ENCODE data around the gene SMARCD3.
A peak's percentile ranks its signal among the peaks of the same experiment; 100 is the strongest.

SMARCD3 gene

DNA sequence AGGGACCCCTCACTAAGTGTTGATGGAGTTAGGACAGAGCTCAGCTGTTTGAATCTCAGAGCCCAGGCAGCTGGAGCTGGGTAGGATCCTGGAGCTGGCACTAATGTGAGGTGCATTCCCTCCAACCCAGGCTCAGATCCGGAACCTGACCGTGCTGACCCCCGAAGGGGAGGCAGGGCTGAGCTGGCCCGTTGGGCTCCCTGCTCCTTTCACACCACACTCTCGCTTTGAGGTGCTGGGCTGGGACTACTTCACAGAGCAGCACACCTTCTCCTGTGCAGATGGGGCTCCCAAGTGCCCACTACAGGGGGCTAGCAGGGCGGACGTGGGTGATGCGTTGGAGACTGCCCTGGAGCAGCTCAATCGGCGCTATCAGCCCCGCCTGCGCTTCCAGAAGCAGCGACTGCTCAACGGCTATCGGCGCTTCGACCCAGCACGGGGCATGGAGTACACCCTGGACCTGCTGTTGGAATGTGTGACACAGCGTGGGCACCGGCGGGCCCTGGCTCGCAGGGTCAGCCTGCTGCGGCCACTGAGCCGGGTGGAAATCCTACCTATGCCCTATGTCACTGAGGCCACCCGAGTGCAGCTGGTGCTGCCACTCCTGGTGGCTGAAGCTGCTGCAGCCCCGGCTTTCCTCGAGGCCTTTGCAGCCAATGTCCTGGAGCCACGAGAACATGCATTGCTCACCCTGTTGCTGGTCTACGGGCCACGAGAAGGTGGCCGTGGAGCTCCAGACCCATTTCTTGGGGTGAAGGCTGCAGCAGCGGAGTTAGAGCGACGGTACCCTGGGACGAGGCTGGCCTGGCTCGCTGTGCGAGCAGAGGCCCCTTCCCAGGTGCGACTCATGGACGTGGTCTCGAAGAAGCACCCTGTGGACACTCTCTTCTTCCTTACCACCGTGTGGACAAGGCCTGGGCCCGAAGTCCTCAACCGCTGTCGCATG is 11.0 kb downstream of the SMARCD3 start:
- H3K9me3 ChIP-seq (ENCODE audit: control insufficient read depth, low read length) = no peaks in the 10 kb centered on the region
- no peak overlapping the region for H3K4me3 ChIP-seq (ENCODE audit: low read length)
- peaks cover 7% of the 10 kb centered on the region for H3K36me3 ChIP-seq (ENCODE audit: control insufficient read depth, insufficient read depth, low read length)
- H3K9ac ChIP-seq (ENCODE audit: low read length) = no peak overlapping the region
- peaks cover 8% of the 10 kb centered on the region for H3K4me1 ChIP-seq (ENCODE audit: control insufficient read depth, insufficient read depth, low read length)
- peaks cover under 1% of the 10 kb centered on the region for H3K27me3 ChIP-seq (ENCODE audit: control insufficient read depth, insufficient read depth, low read length)

DNA sequence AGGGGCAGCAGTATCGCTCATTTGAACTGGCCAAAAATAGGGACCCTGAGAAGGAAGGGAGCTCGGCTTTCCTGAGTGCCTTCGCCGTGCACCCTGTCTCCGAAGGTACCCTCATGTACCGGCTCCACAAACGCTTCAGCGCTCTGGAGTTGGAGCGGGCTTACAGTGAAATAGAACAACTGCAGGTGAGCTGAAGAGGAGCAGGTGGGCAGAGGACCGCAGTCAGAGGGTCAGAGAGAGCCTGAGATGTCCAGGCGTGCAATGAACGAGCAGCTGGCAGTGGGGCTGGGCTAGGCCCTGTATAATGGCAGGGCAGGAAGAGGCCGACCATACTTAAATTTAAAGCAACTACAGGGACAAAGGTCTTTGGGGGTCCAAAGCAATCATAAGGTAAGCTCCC is 12.1 kb downstream of the SMARCD3 start:
- H3K9me3 ChIP-seq (ENCODE audit: control insufficient read depth, low read length) = no peaks in the 10 kb centered on the region
- H3K4me1 ChIP-seq (ENCODE audit: control insufficient read depth, insufficient read depth, low read length) = peaks cover 15% of the 10 kb centered on the region
- peaks cover 7% of the 10 kb centered on the region for H3K36me3 ChIP-seq (ENCODE audit: control insufficient read depth, insufficient read depth, low read length)
- no peak overlapping the region for H3K4me3 ChIP-seq (ENCODE audit: low read length)
- H3K9ac ChIP-seq (ENCODE audit: low read length) = no peak overlapping the region
- no peaks in the 10 kb centered on the region for H3K27me3 ChIP-seq (ENCODE audit: control insufficient read depth, insufficient read depth, low read length)

DNA sequence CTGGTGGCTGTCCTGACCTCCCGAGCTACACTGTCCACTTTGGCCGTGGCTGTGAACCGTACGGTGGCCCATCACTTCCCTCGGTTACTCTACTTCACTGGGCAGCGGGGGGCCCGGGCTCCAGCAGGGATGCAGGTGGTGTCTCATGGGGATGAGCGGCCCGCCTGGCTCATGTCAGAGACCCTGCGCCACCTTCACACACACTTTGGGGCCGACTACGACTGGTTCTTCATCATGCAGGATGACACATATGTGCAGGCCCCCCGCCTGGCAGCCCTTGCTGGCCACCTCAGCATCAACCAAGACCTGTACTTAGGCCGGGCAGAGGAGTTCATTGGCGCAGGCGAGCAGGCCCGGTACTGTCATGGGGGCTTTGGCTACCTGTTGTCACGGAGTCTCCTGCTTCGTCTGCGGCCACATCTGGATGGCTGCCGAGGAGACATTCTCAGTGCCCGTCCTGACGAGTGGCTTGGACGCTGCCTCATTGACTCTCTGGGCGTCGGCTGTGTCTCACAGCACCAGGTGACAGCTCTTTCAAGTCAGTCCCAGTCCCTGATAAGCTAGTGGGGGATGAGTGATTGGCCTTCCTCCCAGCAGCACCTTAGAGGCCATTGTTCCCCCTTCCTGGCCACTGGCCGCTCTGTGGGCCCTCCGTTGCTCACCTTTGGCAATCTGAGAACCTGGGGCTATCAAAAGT is 13.3 kb downstream of the SMARCD3 start:
- H3K9ac ChIP-seq (ENCODE audit: low read length) = no peak overlapping the region
- H3K36me3 ChIP-seq (ENCODE audit: control insufficient read depth, insufficient read depth, low read length) = peaks cover 7% of the 10 kb centered on the region
- no peak overlapping the region for H3K4me3 ChIP-seq (ENCODE audit: low read length)
- no peaks in the 10 kb centered on the region for H3K9me3 ChIP-seq (ENCODE audit: control insufficient read depth, low read length)
- H3K4me1 ChIP-seq (ENCODE audit: control insufficient read depth, insufficient read depth, low read length) = peaks cover 15% of the 10 kb centered on the region
- H3K27me3 ChIP-seq (ENCODE audit: control insufficient read depth, insufficient read depth, low read length) = no peaks in the 10 kb centered on the region

DNA sequence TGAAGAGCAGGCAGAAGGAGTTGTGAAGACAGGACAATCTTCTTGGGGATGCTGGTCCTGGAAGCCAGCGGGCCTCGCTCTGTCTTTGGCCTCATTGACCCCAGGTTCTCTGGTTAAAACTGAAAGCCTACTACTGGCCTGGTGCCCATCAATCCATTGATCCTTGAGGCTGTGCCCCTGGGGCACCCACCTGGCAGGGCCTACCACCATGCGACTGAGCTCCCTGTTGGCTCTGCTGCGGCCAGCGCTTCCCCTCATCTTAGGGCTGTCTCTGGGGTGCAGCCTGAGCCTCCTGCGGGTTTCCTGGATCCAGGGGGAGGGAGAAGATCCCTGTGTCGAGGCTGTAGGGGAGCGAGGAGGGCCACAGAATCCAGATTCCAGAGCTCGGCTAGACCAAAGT is 14.7 kb downstream of the SMARCD3 start:
- no peak overlapping the region for H3K4me3 ChIP-seq (ENCODE audit: low read length)
- peaks cover 15% of the 10 kb centered on the region for H3K4me1 ChIP-seq (ENCODE audit: control insufficient read depth, insufficient read depth, low read length)
- no peaks in the 10 kb centered on the region for H3K27me3 ChIP-seq (ENCODE audit: control insufficient read depth, insufficient read depth, low read length)
- peak overlapping the region; percentile 79 for H3K9ac ChIP-seq (ENCODE audit: low read length)
- peaks cover 7% of the 10 kb centered on the region for H3K36me3 ChIP-seq (ENCODE audit: control insufficient read depth, insufficient read depth, low read length)
- no peaks in the 10 kb centered on the region for H3K9me3 ChIP-seq (ENCODE audit: control insufficient read depth, low read length)

DNA sequence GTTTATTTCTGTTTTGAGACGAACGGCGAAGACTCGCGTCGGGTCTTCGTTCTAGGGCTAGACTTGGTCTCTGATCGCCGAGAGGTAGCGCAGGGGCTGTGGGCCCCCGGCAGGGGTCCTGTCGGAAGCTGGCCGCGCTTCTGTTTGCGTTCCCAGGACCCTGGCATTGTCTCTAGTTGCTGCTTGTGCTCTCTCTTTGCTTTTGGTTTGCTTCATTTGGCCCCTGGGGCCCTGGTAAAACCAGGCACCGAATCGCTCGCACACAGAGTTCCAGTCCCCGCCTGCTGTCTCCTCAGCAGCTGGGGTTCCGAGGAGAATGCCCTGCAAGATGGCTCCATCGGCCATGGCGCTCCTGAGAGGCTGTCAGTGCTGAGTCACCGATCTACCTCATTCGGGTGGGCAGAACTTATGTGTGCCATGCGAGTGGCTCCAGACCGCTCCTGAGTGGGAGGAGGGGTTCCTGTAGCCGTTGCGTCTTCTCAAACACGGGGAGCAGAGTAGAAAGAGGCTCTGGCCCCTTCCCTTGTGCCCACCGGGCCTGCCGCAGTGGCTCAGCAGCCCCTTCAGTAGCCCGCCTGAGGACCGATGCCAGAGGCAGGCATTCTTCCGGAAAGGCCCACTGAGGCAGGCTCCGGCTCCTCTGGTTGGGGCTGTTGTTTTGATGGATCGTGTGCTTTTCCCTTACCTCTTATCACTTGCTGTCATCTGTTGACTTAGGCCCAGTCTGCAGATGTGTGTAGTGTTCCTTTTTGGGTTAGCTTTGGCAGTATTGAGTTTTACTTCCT is 15.4 kb downstream of the SMARCD3 start:
- Histone ChIP-seq H3K9me3 (ENCODE audit: control insufficient read depth, low read length) (no peaks in the 10 kb centered on the region), H3K9ac (ENCODE audit: low read length) (peak overlapping the region; percentile 79), H3K4me1 (ENCODE audit: control insufficient read depth, insufficient read depth, low read length) (peaks cover 20% of the 10 kb centered on the region), H3K4me3 (ENCODE audit: low read length) (peak overlapping the region; percentile 43), H3K36me3 (ENCODE audit: control insufficient read depth, insufficient read depth, low read length) (peaks cover 7% of the 10 kb centered on the region), H3K27me3 (ENCODE audit: control insufficient read depth, insufficient read depth, low read length) (no peaks in the 10 kb centered on the region)

DNA sequence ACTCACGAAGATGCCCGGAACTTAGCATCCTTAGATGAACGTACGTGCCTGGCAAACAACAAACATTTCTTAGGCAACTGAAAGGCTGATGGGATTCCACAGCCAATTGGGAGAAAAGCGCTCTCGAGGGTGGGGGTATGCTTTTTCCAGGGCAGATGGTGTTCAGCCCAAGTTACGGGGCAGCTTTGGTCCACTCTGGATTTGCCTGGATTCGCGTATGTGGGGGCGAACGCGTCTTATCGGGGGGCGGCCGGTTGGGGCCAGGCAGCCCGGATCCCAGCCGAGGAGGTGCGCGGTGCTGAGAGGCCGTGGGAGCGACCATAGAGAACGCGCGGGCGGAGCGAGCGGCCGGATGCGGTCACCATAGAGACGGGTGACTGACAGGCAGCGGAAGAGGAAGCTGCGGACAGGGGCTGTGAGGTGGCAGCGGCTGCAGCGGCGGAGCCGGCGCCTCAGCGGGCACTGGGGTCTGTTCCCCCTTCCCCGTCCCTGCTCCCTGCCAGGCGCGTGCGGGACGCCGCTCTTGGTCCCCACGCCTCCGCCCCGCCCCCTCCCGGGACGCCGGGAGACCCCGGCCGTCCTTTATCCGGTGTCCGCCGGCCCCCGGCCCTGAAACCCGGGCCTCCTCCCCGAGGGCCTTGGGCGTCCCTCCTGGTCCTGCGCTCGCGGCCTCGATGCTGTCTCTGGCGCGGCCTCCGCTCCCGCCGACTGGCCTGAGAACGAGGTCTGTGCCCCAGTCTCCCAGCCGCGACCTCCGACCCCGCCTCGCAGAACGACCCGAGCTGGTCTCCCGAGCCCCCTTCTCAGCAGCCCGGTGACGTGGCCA is 16.2 kb downstream of the SMARCD3 start, which contains the start of gene CHPF2:
CHPF2 (plus strand) TSS at position 393 of the 826 bp plus-strand sequence. CDS start 1,529 bp downstream, outside the sequence.
- Histone ChIP-seq H3K4me3 (ENCODE audit: low read length) (peak within 1 kb of the TSS; percentile 43), H3K36me3 (ENCODE audit: control insufficient read depth, insufficient read depth, low read length) (no peaks in the 10 kb centered on the region), H3K9ac (ENCODE audit: low read length) (peak within 1 kb of the TSS; percentile 79), H3K27me3 (ENCODE audit: control insufficient read depth, insufficient read depth, low read length) (no peaks in the 10 kb centered on the region), H3K4me1 (ENCODE audit: control insufficient read depth, insufficient read depth, low read length) (peaks cover 24% of the 10 kb centered on the region), H3K9me3 (ENCODE audit: control insufficient read depth, low read length) (no peaks in the 10 kb centered on the region)

DNA sequence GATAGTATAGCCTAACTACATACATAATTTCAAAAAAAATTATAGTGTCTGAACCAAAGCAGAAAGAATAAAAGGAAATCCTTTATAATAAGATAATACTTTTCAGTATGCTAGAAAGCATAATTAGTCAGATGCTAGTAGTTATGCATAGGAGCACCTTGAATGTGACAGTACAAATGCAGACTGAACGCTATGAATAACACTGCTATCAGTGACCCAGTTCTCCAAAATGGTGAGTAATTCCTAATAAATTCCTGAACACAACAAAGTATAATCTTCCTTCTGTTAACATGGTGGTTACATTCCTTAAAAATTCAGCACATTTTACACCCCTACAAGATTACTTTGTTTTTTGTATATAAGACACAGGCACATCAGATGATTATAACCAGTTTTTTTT is 17.4 kb downstream of the SMARCD3 start:
- Histone ChIP-seq H3K9me3 (ENCODE audit: control insufficient read depth, low read length) (no peaks in the 10 kb centered on the region), H3K9ac (ENCODE audit: low read length) (no peak overlapping the region), H3K27me3 (ENCODE audit: control insufficient read depth, insufficient read depth, low read length) (no peaks in the 10 kb centered on the region), H3K36me3 (ENCODE audit: control insufficient read depth, insufficient read depth, low read length) (no peaks in the 10 kb centered on the region), H3K4me3 (ENCODE audit: low read length) (no peak overlapping the region), H3K4me1 (ENCODE audit: control insufficient read depth, insufficient read depth, low read length) (peaks cover 28% of the 10 kb centered on the region)

DNA sequence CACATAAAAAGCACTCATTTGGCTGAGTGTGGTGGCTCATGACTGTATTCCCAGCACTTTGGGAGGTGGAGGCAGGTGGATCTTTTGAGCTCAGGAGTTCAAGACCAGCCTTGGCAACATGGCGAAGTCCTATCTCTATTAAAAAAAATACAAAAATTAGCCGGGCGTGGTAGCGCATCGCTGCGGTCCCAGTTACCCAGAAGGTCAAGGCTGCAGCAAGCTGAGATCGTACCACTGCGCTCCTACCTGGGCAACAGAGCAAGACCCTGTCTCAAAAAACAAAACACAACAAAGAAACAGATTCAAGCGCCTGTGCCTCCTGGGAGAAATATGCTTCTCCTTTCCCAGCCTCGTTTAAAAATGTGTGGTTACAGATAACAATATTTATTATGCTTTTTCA is 19.2 kb downstream of the SMARCD3 start:
- Histone ChIP-seq H3K9me3 (ENCODE audit: control insufficient read depth, low read length) (no peaks in the 10 kb centered on the region), H3K36me3 (ENCODE audit: control insufficient read depth, insufficient read depth, low read length) (no peaks in the 10 kb centered on the region), H3K9ac (ENCODE audit: low read length) (no peak overlapping the region), H3K4me3 (ENCODE audit: low read length) (no peak overlapping the region), H3K27me3 (ENCODE audit: control insufficient read depth, insufficient read depth, low read length) (no peaks in the 10 kb centered on the region), H3K4me1 (ENCODE audit: control insufficient read depth, insufficient read depth, low read length) (peaks cover 31% of the 10 kb centered on the region)

DNA sequence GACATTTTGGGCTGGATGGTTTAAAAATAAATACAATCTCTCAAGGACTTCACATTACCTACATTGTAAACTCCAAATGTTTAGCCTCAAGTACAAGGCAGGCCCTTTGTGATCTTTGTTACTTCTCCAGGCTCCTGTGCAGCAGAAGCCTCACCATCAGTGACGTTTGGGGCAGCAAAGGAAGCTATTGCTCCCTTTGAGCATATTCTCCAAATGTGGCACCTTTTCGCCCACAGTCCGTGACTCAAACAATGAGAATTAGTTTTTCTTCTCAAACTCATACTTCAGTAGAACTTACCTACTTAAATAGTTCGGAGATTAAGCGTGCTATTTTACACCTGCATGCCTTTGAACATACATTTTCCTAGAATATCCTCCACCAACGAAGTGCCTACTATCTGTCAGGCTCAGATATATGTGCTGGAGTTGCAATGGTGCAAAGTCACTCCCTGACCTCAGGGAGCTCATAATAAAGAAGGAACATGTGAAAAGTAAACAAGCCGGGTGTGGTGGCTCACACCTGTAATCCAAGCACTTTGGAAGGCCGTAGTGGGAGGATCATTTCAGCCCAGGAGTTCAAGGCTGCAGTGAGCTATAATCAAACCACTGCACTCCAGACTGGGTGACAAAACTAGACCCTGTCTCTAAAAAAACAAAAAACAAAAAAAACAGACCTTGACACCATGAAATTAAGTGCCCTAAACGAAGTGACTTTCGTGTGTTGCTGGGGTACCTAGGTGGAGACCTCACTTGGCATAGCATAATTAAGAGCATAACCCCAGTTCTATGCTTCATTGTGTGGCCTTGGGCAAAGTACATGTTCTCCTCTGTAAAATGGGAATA is 20.2 kb downstream of the SMARCD3 start:
- no peaks in the 10 kb centered on the region for H3K9me3 ChIP-seq (ENCODE audit: control insufficient read depth, low read length)
- peaks cover 22% of the 10 kb centered on the region for H3K4me1 ChIP-seq (ENCODE audit: control insufficient read depth, insufficient read depth, low read length)
- peak overlapping the region; percentile 30 for H3K9ac ChIP-seq (ENCODE audit: low read length)
- H3K36me3 ChIP-seq (ENCODE audit: control insufficient read depth, insufficient read depth, low read length) = no peaks in the 10 kb centered on the region
- no peaks in the 10 kb centered on the region for H3K27me3 ChIP-seq (ENCODE audit: control insufficient read depth, insufficient read depth, low read length)
- H3K4me3 ChIP-seq (ENCODE audit: low read length) = no peak overlapping the region

DNA sequence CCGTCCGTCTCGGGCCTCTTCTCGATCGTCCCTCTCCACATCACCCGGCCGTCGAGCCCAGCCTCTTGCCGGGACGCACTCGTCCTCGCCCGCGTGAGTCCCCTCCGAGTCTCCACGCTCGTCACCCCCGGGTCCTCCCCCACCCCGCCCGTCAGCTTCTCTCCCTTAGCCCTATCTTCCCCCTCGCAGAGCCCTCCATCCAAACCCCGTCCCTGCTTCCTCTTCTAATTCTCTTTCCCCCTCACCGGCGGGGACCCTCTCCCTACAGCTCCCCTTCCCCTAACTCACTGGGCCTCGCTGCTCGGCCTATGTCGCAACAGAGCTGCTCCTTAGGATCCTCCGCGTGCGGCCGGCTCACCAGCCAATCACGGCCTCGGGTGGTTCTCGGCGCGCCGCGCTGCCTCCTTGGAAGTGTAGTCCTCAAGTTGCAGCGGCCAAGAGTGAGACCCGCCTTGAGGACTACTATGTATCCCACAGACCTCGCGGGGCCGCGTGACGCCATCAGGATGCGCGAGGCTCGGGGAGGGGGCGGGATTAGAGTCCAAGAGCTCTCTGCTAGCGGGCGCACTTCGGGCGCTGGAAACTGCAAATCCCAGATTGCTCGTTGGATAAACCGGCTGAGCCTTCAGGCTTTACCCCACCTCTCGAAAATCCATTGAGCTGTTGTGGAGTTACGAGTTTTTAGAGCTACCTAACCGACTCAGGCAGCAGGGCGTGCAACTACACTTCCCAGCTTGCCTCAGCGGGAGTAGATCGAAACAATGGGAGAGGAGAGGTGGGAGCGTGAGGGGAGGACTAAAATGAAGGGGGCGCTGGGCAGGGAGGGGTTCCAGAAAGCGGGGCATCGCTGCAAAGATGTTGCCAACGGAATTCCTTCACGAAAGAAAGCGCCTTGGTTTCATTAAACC is 21.4 kb downstream of the SMARCD3 start, which contains the start of gene ABCF2:
ABCF2 (minus strand) TSS at position 331 of the 908 bp plus-strand sequence. CDS start 747 bp downstream, outside the sequence.
- no peaks in the 10 kb centered on the region for H3K9me3 ChIP-seq (ENCODE audit: control insufficient read depth, low read length)

More for the DNA sequence above, 21.4 kb downstream of the SMARCD3 start, which contains the start of gene ABCF2:
- H3K4me1 ChIP-seq (ENCODE audit: control insufficient read depth, insufficient read depth, low read length) = peaks cover 22% of the 10 kb centered on the region
- no peaks in the 10 kb centered on the region for H3K36me3 ChIP-seq (ENCODE audit: control insufficient read depth, insufficient read depth, low read length)
- H3K4me3 ChIP-seq (ENCODE audit: low read length) = peak within 1 kb of the TSS; percentile 32
- H3K27me3 ChIP-seq (ENCODE audit: control insufficient read depth, insufficient read depth, low read length) = no peaks in the 10 kb centered on the region
- H3K9ac ChIP-seq (ENCODE audit: low read length) = peak within 1 kb of the TSS; percentile 71

Data from mucosa of stomach (tissue), 1 donor.